GM12892 (cell line): ENCODE data around the gene AKT3.
A peak's percentile ranks its signal among the peaks of the same experiment; 100 is the strongest.

Source experiments
- DNase-seq: peaks from one replicate; pipeline ENCODE4 v3.0.0; 2011; ENCODE audit not compliant: insufficient read length
- FAIRE-seq: peaks from 2 replicates; lab custom pipeline; 2011; peaks lifted over from hg19 to GRCh38; lab: Jason Lieb, UNC
- POLR2A ChIP-seq: IDR thresholded peaks from 2 replicates; pipeline ENCODE4 v1.6.1; 2011; ENCODE audit warnings: low read depth, low read length, control low read depth
- POLR2AphosphoS5 ChIP-seq: IDR thresholded peaks from 2 replicates; pipeline ENCODE4 v1.6.1; 2011; ENCODE audit warnings: low read depth, low read length, control low read depth
- TAF1 ChIP-seq: IDR thresholded peaks from 2 replicates; pipeline ENCODE4 v1.6.1; 2011; ENCODE audit warnings: low read depth, mild to moderate bottlenecking, control low read depth, low read length, borderline replicate concordance

Gene AKT3

GRCh38 chr1:243758647-243759046 is 91.4 kb downstream of the AKT3 start:
- no peak for DNase-seq
- TF ChIP-seq POLR2AphosphoS5 (no peak), POLR2A (no peak), TAF1 (no peak)
- FAIRE-seq, result no peak

- no peak for TF ChIP-seq POLR2A
- TF ChIP-seq TAF1, result no peak
- no peak for TF ChIP-seq POLR2AphosphoS5
- FAIRE-seq, result no peak
- no peak for DNase-seq
Measured at GRCh38 chr1:243756529-243756928, 93.5 kb downstream of the AKT3 start.

- TF ChIP-seq TAF1, result no peak
- no peak for TF ChIP-seq POLR2AphosphoS5
- TF ChIP-seq POLR2A, result no peak
- DNase-seq (no peak), FAIRE-seq (no peak)
Measured at GRCh38 chr1:243754348-243754747, 95.7 kb downstream of the AKT3 start.

GRCh38 chr1:243751506-243751905 is 98.5 kb downstream of the AKT3 start:
- DNase-seq (no peak), FAIRE-seq (no peak)
- no peak for TF ChIP-seq POLR2AphosphoS5
- TF ChIP-seq POLR2A, result no peak
- no peak for TF ChIP-seq TAF1

GRCh38 chr1:243748706-243749283 is 101.2 kb downstream of the AKT3 start:
- DNase-seq (peak; percentile 13), FAIRE-seq (peak; percentile 93)
- no peak for TF ChIP-seq POLR2AphosphoS5
- no peak for TF ChIP-seq TAF1
- no peak for TF ChIP-seq POLR2A

- TF ChIP-seq TAF1, result no peak
- no peak for TF ChIP-seq POLR2A
- TF ChIP-seq POLR2AphosphoS5, result no peak
- DNase-seq (no peak), FAIRE-seq (no peak)
Measured at GRCh38 chr1:243748227-243748626, 101.8 kb downstream of the AKT3 start.

GRCh38 chr1:243746751-243747150 is 103.3 kb downstream of the AKT3 start:
- DNase-seq (no peak), FAIRE-seq (no peak)
- no peak for TF ChIP-seq POLR2AphosphoS5
- TF ChIP-seq TAF1, result no peak
- TF ChIP-seq POLR2A, result no peak

GRCh38 chr1:243745356-243745755 is 104.7 kb downstream of the AKT3 start:
- TF ChIP-seq POLR2AphosphoS5 (no peak), POLR2A (no peak), TAF1 (no peak)
- no peak for DNase-seq
- no peak for FAIRE-seq

GRCh38 chr1:243742819-243743218 is 107.2 kb downstream of the AKT3 start:
- DNase-seq (no peak), FAIRE-seq (peak; percentile 36)
- no peak for TF ChIP-seq POLR2AphosphoS5
- no peak for TF ChIP-seq TAF1
- TF ChIP-seq POLR2A, result no peak

- TF ChIP-seq POLR2AphosphoS5 (no peak), TAF1 (no peak), POLR2A (no peak)
- FAIRE-seq (no peak), DNase-seq (no peak)
Measured at GRCh38 chr1:243740255-243740999, 109.6 kb downstream of the AKT3 start.

GRCh38 chr1:243739335-243740003 is 110.6 kb downstream of the AKT3 start:
- DNase-seq (no peak), FAIRE-seq (no peak)
- no peak for TF ChIP-seq POLR2AphosphoS5
- no peak for TF ChIP-seq POLR2A
- no peak for TF ChIP-seq TAF1

- FAIRE-seq, result no peak
- TF ChIP-seq POLR2AphosphoS5 (no peak), POLR2A (no peak), TAF1 (no peak)
- DNase-seq, result no peak
Measured at GRCh38 chr1:243738020-243738419, 112.0 kb downstream of the AKT3 start.

- DNase-seq (no peak), FAIRE-seq (no peak)
- no peak for TF ChIP-seq TAF1
Measured at GRCh38 chr1:243735457-243735856, 114.6 kb downstream of the AKT3 start.
